Measurements from ENCODE around the gene TIGD6.

- TF ChIP-seq HNRNPH1 (optimal IDR thresholded peaks at IDR 0.05; ENCODE audit: low read depth, low read length) (no peak), ZNF707 (CRISPR knock-in tag; conservative IDR thresholded peaks at IDR 0.05) (no peak), ZNF830 (CRISPR knock-in tag; IDR thresholded peaks at IDR 0.05) (no peak), RBM15 (IDR thresholded peaks at IDR 0.05; ENCODE audit: insufficient read depth, low read length) (no peak), YY1 (IDR thresholded peaks at IDR 0.05; ENCODE audit: borderline replicate concordance in 1 of 3, control insufficient read depth in 1 of 3, extremely low read depth in 1 of 3, insufficient read depth in 3 of 3, insufficient read length in 1 of 3, insufficient replicate concordance in 2 of 3, low read depth in 1 of 3, low read length in 2 of 3) (no peak)
- TF ChIP-seq, protein P1, sequence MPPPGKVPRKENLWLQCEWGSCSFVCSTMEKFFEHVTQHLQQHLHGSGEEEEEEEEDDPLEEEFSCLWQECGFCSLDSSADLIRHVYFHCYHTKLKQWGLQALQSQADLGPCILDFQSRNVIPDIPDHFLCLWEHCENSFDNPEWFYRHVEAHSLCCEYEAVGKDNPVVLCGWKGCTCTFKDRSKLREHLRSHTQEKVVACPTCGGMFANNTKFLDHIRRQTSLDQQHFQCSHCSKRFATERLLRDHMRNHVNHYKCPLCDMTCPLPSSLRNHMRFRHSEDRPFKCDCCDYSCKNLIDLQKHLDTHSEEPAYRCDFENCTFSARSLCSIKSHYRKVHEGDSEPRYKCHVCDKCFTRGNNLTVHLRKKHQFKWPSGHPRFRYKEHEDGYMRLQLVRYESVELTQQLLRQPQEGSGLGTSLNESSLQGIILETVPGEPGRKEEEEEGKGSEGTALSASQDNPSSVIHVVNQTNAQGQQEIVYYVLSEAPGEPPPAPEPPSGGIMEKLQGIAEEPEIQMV (tag; conservative IDR thresholded peaks at IDR 0.05; ENCODE audit: low read depth): no peak
- TF ChIP-seq, protein P2, sequence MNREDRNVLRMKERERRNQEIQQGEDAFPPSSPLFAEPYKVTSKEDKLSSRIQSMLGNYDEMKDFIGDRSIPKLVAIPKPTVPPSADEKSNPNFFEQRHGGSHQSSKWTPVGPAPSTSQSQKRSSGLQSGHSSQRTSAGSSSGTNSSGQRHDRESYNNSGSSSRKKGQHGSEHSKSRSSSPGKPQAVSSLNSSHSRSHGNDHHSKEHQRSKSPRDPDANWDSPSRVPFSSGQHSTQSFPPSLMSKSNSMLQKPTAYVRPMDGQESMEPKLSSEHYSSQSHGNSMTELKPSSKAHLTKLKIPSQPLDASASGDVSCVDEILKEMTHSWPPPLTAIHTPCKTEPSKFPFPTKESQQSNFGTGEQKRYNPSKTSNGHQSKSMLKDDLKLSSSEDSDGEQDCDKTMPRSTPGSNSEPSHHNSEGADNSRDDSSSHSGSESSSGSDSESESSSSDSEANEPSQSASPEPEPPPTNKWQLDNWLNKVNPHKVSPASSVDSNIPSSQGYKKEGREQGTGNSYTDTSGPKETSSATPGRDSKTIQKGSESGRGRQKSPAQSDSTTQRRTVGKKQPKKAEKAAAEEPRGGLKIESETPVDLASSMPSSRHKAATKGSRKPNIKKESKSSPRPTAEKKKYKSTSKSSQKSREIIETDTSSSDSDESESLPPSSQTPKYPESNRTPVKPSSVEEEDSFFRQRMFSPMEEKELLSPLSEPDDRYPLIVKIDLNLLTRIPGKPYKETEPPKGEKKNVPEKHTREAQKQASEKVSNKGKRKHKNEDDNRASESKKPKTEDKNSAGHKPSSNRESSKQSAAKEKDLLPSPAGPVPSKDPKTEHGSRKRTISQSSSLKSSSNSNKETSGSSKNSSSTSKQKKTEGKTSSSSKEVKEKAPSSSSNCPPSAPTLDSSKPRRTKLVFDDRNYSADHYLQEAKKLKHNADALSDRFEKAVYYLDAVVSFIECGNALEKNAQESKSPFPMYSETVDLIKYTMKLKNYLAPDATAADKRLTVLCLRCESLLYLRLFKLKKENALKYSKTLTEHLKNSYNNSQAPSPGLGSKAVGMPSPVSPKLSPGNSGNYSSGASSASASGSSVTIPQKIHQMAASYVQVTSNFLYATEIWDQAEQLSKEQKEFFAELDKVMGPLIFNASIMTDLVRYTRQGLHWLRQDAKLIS (CRISPR knock-in tag; IDR thresholded peaks at IDR 0.05): no peak
- TF ChIP-seq, protein P3, sequence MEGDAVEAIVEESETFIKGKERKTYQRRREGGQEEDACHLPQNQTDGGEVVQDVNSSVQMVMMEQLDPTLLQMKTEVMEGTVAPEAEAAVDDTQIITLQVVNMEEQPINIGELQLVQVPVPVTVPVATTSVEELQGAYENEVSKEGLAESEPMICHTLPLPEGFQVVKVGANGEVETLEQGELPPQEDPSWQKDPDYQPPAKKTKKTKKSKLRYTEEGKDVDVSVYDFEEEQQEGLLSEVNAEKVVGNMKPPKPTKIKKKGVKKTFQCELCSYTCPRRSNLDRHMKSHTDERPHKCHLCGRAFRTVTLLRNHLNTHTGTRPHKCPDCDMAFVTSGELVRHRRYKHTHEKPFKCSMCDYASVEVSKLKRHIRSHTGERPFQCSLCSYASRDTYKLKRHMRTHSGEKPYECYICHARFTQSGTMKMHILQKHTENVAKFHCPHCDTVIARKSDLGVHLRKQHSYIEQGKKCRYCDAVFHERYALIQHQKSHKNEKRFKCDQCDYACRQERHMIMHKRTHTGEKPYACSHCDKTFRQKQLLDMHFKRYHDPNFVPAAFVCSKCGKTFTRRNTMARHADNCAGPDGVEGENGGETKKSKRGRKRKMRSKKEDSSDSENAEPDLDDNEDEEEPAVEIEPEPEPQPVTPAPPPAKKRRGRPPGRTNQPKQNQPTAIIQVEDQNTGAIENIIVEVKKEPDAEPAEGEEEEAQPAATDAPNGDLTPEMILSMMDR (IDR thresholded peaks at IDR 0.05 in 2 of 3, conservative IDR thresholded peaks at IDR 0.05 in 1 of 3; ENCODE audit: insufficient read depth in 2 of 3, low read depth in 1 of 3, low read length in 3 of 3): no peak
These were observed 26.3 kb upstream of the TIGD6 start for GRCh38 chr5:150026682-150027172.
